SK-N-SH (cell line): ENCODE data around the gene ANKRD9. TPM values are rescaled to one million over a fixed set of nuclear protein-coding genes. Genes with fewer than 3 reads are reported as not detected.
"Not testable (repeated sequence)": the region's sequence is repeated elsewhere in the genome, so short reads cannot be mapped to it uniquely, and the experiment has no call there.

Source experiments
- CTCF ChIA-PET: fragments of 300-600, 350-600 bp; formaldehyde crosslinking; extraction: SDS; loops from one replicate; lab custom pipeline; 2021; lab: Yijun Ruan, JAX
- POLR2A ChIA-PET: fragments of 350-600 bp; sonication (Branson Sonifier 250); formaldehyde crosslinking; extraction: SDS; loops from one replicate; lab custom pipeline; 2020; ENCODE audit warnings: antibody characterized with exemption, inconsistent platforms; lab: Yijun Ruan, JAX
- DNase-seq: peaks from one replicate; pipeline ENCODE4 v3.0.0; 2012
- H2AFZ ChIP-seq: fragments of 200-600 bp; sonication (generic); 2 replicates; pipeline ENCODE4 v1.8.1; 2016; ENCODE audit warnings: antibody characterized with exemption, mild to moderate bottlenecking, low read depth
- H3F3A ChIP-seq: fragments of 200-600 bp; sonication (generic); replicated peaks from 2 replicates; pipeline ENCODE3; 2016; ENCODE audit warnings: antibody characterized with exemption, mild to moderate bottlenecking; ENCODE audit not compliant: insufficient read depth
- H3K27ac ChIP-seq, 2 experiments: fragments of 200-500 bp in 1 of 2; fragments of 200-600 bp in 1 of 2; sonication (Bioruptor generic) in 1 of 2; sonication (generic), shearing (Covaris generic) in 1 of 2; 2 replicates each; pipeline versions ENCODE4 v1.5.1 to v1.6.1; 2014 to 2016; ENCODE audit warnings: low read depth in 2 of 2, inconsistent platforms in 1 of 2, low read length in 1 of 2, mild to moderate bottlenecking in 1 of 2, mixed read lengths in 1 of 2
- H3K27me3 ChIP-seq: fragments of 200-600 bp; sonication (generic), shearing (Covaris generic); 2 replicates; pipeline ENCODE4 v1.6.1; 2016; ENCODE audit warnings: mixed run types; ENCODE audit not compliant: insufficient read depth
- H3K36me3 ChIP-seq, 2 experiments: fragments of 200-500 bp in 1 of 2; fragments of 200-600 bp in 1 of 2; sonication (Bioruptor generic) in 1 of 2; sonication (generic) in 1 of 2; replicated peaks in 1 of 2; 2 replicates each; pipeline versions ENCODE3 to v1.5.1; 2014 to 2016; ENCODE audit warnings: low read length in 1 of 2, mild to moderate bottlenecking in 1 of 2; ENCODE audit not compliant: insufficient read depth in 2 of 2, control insufficient read depth in 1 of 2
- H3K4me1 ChIP-seq, 2 experiments: fragments of 200-500 bp in 1 of 2; fragments of 200-600 bp in 1 of 2; sonication (Bioruptor generic) in 1 of 2; sonication (generic), shearing (Covaris generic) in 1 of 2; 2 replicates each; pipeline versions ENCODE4 v1.5.1 to v1.6.1; 2014 to 2016; ENCODE audit warnings: low read depth in 1 of 2, low read length in 1 of 2, mixed run types in 1 of 2; ENCODE audit not compliant: insufficient read depth in 2 of 2, control insufficient read depth in 1 of 2
- H3K4me2 ChIP-seq: fragments of 200-600 bp; sonication (generic), shearing (Covaris generic); 2 replicates; pipeline ENCODE4 v1.6.1; 2017; ENCODE audit warnings: mixed run types
- H3K4me3 ChIP-seq, 2 experiments: fragments of 200-500 bp in 1 of 2; fragments of 200-600 bp in 1 of 2; sonication (Bioruptor generic) in 1 of 2; sonication (generic), shearing (Covaris generic) in 1 of 2; 2 replicates each; pipeline versions ENCODE4 v1.5.1 to v1.8.1; 2014 to 2016; ENCODE audit warnings: low read depth in 2 of 2, inconsistent platforms in 1 of 2, low read length in 1 of 2, mild to moderate bottlenecking in 1 of 2, mixed read lengths in 1 of 2, moderate library complexity in 1 of 2
- H3K79me2 ChIP-seq: fragments of 200-600 bp; sonication (generic); 2 replicates; pipeline ENCODE4 v1.8.1; 2017; ENCODE audit warnings: mild to moderate bottlenecking; ENCODE audit not compliant: insufficient read depth
- H3K9ac ChIP-seq: fragments of 200-600 bp; sonication (generic); 2 replicates; pipeline ENCODE4 v1.6.1; 2017; ENCODE audit warnings: mixed run types
- H3K9me2 ChIP-seq: fragments of 200-600 bp; sonication (generic); 2 replicates; pipeline ENCODE4 v1.6.1; 2017; ENCODE audit warnings: mixed run types
- H3K9me3 ChIP-seq: fragments of 200-600 bp; sonication (generic); 2 replicates; pipeline ENCODE4 v1.6.1; 2017; ENCODE audit warnings: mixed run types, mild to moderate bottlenecking, moderate library complexity
- H4K20me1 ChIP-seq: fragments of 200-600 bp; sonication (generic); 2 replicates; pipeline ENCODE4 v1.6.1; 2017; ENCODE audit warnings: mild to moderate bottlenecking, mixed run types; ENCODE audit not compliant: insufficient read depth
- CHD2 ChIP-seq: fragments of 150-350 bp; IDR thresholded peaks from 2 replicates; pipeline ENCODE4 v1.6.1; 2018; ENCODE audit warnings: low read length; ENCODE audit not compliant: partially characterized antibody
- ELF1 ChIP-seq: IDR thresholded peaks from 2 replicates; pipeline ENCODE4 v1.4.0; 2012
- EP300 ChIP-seq, 2 experiments: IDR thresholded peaks; 2 replicates each; pipeline versions ENCODE4 v1.4.0 to v1.6.1; 2012; ENCODE audit warnings: borderline replicate concordance in 1 of 2, low read depth in 1 of 2, low read length in 1 of 2
- EZH2phosphoT487 ChIP-seq: fragments of 200-600 bp; sonication (generic); IDR thresholded peaks from 2 replicates; pipeline ENCODE4 v1.6.1; 2017; ENCODE audit warnings: low read depth, mixed run types, mild to moderate bottlenecking, antibody characterized with exemption, moderate library complexity, borderline replicate concordance
- JUND ChIP-seq: IDR thresholded peaks from 2 replicates; pipeline ENCODE4 v1.4.0; 2012
- MEF2A ChIP-seq: IDR thresholded peaks from 2 replicates; pipeline ENCODE4 v1.4.0; 2012; ENCODE audit warnings: low read depth, borderline replicate concordance
- POLR2AphosphoS5 ChIP-seq: IDR thresholded peaks from 2 replicates; pipeline ENCODE4 v1.6.1; 2012; ENCODE audit warnings: low read depth, low read length
- RAD21 ChIP-seq: IDR thresholded peaks from 2 replicates; pipeline ENCODE4 v1.6.1; 2012; ENCODE audit warnings: mild to moderate bottlenecking, low read length
- SIN3A ChIP-seq: IDR thresholded peaks from 2 replicates; pipeline ENCODE4 v1.6.1; 2012; ENCODE audit warnings: low read depth, mild to moderate bottlenecking, low read length, moderate library complexity, borderline replicate concordance
- SMC3 ChIP-seq: IDR thresholded peaks from 2 replicates; pipeline ENCODE4 v1.6.1; 2012; ENCODE audit warnings: low read depth, low read length, improper control_type of control experiment
- TCF12 ChIP-seq: IDR thresholded peaks from 2 replicates; pipeline ENCODE4 v1.4.0; 2012
- TEAD4 ChIP-seq: IDR thresholded peaks from 2 replicates; pipeline ENCODE4 v1.4.0; 2012; ENCODE audit warnings: mild to moderate bottlenecking, borderline replicate concordance; ENCODE audit not compliant: insufficient read depth
- WGBS: methylation state at CpG from one replicate; pipeline ENCODE4 v1.1.6; 2017; ENCODE audit warnings: low lambda C conversion rate; 5-methylcytosine and 5-hydroxymethylcytosine counted together
- polyA plus RNA-seq, 3 experiments: library from polyadenylated mRNA; depleted of rRNA; stranded (reverse); fragments of >200 nt; gene quantifications; 2 replicates each; pipeline ENCODE4 v1.2.3, GENCODE V29; 2012
- TF ChIP-seq, protein P1 (sequence below): IDR thresholded peaks from 2 replicates; pipeline ENCODE4 v1.4.0; 2012; ENCODE audit warnings: low read depth, borderline replicate concordance
- TF ChIP-seq, protein P2 (sequence below): fragments of 150-350 bp; IDR thresholded peaks from 2 replicates; pipeline ENCODE4 v1.6.1; 2016; ENCODE audit warnings: mild to moderate bottlenecking, low read depth, low read length
- TF ChIP-seq, protein P3 (sequence below): IDR thresholded peaks from 2 replicates; pipeline ENCODE4 v1.4.0; 2012; ENCODE audit warnings: low read depth
- TF ChIP-seq, protein P4 (sequence below): fragments of 150-350 bp; IDR thresholded peaks from 2 replicates; pipeline ENCODE4 v1.6.1; 2017; ENCODE audit warnings: antibody characterized with exemption, low read length, low read depth, borderline replicate concordance

Gene ANKRD9
- polyA plus RNA-seq, 1 of the 3 experiments (the other 2 are of a cell fraction), result 21.3 TPM

DNA sequence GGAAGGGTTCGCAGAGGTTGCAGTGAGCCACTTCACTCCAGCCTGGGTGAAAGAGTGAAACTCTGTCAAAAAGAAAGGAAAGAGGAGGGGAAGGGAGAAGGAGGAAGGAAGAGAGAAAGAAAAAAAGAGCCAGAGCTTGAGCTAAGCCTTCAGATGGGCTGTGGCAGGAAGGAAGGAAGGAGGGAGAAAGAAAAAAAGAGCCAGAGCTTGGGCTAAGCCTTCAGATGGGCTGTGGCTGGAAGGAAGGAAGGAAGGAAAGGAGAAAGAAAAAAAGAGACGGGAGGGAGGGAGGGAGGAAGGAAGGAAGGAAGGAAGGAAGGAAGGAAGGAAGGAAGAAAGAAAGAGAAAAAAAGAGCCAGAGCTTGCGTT, 13.6 kb upstream of the ANKRD9 start (continued):
- TF ChIP-seq RAD21, result no peak
- no peak for TF ChIP-seq TEAD4
- TF ChIP-seq SMC3, result no peak
- TF ChIP-seq ELF1, result no peak
- TF ChIP-seq TCF12, result no peak
- TF ChIP-seq, protein P1, sequence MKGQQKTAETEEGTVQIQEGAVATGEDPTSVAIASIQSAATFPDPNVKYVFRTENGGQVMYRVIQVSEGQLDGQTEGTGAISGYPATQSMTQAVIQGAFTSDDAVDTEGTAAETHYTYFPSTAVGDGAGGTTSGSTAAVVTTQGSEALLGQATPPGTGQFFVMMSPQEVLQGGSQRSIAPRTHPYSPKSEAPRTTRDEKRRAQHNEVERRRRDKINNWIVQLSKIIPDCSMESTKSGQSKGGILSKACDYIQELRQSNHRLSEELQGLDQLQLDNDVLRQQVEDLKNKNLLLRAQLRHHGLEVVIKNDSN, result no peak
- TF ChIP-seq, protein P2, sequence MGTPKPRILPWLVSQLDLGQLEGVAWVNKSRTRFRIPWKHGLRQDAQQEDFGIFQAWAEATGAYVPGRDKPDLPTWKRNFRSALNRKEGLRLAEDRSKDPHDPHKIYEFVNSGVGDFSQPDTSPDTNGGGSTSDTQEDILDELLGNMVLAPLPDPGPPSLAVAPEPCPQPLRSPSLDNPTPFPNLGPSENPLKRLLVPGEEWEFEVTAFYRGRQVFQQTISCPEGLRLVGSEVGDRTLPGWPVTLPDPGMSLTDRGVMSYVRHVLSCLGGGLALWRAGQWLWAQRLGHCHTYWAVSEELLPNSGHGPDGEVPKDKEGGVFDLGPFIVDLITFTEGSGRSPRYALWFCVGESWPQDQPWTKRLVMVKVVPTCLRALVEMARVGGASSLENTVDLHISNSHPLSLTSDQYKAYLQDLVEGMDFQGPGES, result no peak
- no peak for TF ChIP-seq EP300 (IDR thresholded peaks at IDR 0.05; ENCODE audit: borderline replicate concordance in 1 of 2, low read depth in 1 of 2, low read length in 1 of 2)
- no peak for TF ChIP-seq MEF2A
- TF ChIP-seq SIN3A, result no peak
- TF ChIP-seq, protein P3, sequence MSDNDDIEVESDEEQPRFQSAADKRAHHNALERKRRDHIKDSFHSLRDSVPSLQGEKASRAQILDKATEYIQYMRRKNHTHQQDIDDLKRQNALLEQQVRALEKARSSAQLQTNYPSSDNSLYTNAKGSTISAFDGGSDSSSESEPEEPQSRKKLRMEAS, result no peak

DNA sequence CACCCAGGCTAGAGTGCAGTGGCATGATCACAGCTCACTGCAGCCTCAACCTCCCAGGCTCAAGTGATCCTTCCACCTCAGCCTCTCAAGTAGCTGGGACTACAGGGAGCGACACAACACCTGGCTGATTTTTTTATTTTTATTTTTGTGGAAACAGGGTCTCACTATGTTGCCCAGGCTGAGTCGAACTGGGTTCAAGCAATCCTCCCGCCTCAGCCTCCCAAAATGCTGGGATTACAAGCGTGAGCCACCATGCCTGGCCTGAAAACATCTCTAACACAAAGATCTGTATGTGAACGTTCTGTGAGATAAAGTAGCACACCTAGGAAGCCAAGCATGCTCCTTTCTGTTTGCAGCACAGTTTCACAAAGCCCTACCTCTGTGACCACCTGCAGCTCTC, 10.1 kb upstream of the ANKRD9 start:
- CTCF ChIA-PET, H3K4me2 ChIP-seq, POLR2A ChIA-PET, H4K20me1 ChIP-seq, H3K4me3 ChIP-seq, H3K36me3 ChIP-seq, H3K9me2 ChIP-seq, H3K27me3 ChIP-seq, H3K79me2 ChIP-seq, H3K4me1 ChIP-seq, H3K27ac ChIP-seq, DNase-seq, H3K9ac ChIP-seq, H3F3A ChIP-seq, H3K9me3 ChIP-seq, H2AFZ ChIP-seq: not testable (repeated sequence)
- WGBS, result 81% methylated on average over 5 of the region's 5 CpGs

DNA sequence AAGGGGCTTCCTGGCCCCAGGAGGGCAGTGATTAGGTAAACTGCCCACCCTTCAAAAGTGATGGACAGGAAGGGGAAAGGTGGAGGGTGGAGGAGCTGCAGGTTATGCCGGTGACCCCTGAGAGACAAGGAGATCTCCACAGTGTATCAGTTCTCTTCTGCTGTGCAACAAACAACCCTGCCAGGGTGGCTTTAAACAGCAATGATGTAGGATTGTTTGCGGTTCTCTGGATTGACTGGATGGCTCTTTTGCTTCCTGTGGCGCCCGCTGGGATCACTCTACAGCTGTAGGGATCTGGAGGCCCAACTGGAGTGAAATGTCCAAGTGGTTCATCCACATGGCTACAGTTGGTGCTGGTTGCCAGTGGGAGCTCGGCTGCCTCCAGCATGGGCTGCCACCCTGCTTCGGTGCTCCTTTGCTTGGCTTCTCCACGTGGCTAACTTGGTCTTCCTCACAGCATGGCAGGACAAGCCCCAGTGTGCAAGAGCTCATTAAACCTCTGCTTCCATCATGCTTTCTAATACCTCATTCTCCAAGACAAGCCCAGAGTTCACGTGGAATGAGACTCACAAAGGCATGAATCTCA, 8.6 kb upstream of the ANKRD9 start:
- H3K4me2 ChIP-seq, result no peak overlapping the region
- H4K20me1 ChIP-seq, result no peaks in the 10 kb centered on the region
- 95% methylated on average over 8 of the region's 8 CpGs for WGBS
- no peak for TF ChIP-seq CHD2
- no peak for TF ChIP-seq MEF2A
- TF ChIP-seq EZH2phosphoT487, result no peak
- no peak for TF ChIP-seq SIN3A
- TF ChIP-seq POLR2AphosphoS5, result no peak
- no peak for TF ChIP-seq JUND
- TF ChIP-seq, protein P4, sequence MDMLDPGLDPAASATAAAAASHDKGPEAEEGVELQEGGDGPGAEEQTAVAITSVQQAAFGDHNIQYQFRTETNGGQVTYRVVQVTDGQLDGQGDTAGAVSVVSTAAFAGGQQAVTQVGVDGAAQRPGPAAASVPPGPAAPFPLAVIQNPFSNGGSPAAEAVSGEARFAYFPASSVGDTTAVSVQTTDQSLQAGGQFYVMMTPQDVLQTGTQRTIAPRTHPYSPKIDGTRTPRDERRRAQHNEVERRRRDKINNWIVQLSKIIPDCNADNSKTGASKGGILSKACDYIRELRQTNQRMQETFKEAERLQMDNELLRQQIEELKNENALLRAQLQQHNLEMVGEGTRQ, result no peak
- no peak overlapping the region for H3K4me3 ChIP-seq
- no peaks in the 10 kb centered on the region for H3K27me3 ChIP-seq
- H3K9me2 ChIP-seq, result no peaks in the 10 kb centered on the region
- H3K36me3 ChIP-seq, result no peaks in the 10 kb centered on the region
- no peak overlapping the region for H2AFZ ChIP-seq
- no peaks in the 10 kb centered on the region for H3K9me3 ChIP-seq
- no peaks in the 10 kb centered on the region for H3K79me2 ChIP-seq
- peaks cover 3% of the 10 kb centered on the region for H3F3A ChIP-seq
- H3K4me1 ChIP-seq, result peaks cover 0 to 4% of the 10 kb centered on the region in 2 experiments; a peak in 1 of 4 replicates
- H3K27ac ChIP-seq, result no peak overlapping the region
- POLR2A ChIA-PET, result no interaction called here
- DNase-seq, result no peak
- H3K9ac ChIP-seq, result no peak overlapping the region
- CTCF ChIA-PET, result interaction anchor here (0.7 to 2.4 kb wide), 6 partner anchors 32 to 153 kb away, joined by 3 to 30 read pairs (median 4); no protein-coding TSS in a partner anchor
